K562 (cell line): ENCODE measurements around the gene DOCK7. TPM values are rescaled to one million over a fixed set of nuclear protein-coding genes. Genes with fewer than 3 reads are reported as not detected.

Source experiments
- BRF1 ChIP-seq: IDR thresholded peaks from 3 replicates; pipeline ENCODE4 v1.6.1; 2011; ENCODE audit warnings: borderline replicate concordance, mild to moderate bottlenecking; ENCODE audit not compliant: insufficient read length; ENCODE audit errors: extremely low read depth
- CBFA2T2 ChIP-seq: fragments of 450-650 bp; conservative IDR thresholded peaks from 2 replicates; pipeline ENCODE4 v1.6.1; 2017; ENCODE audit warnings: mild to moderate bottlenecking
- CLOCK ChIP-seq: fragments of 250-450 bp; sonication (Bioruptor Pico); IDR thresholded peaks from 2 replicates; pipeline ENCODE4 v1.4.0; 2020; ENCODE audit warnings: mild to moderate bottlenecking, moderate library complexity, borderline replicate concordance
- E2F3 ChIP-seq: fragments of 250-450 bp; sonication (Bioruptor Pico); IDR thresholded peaks from 2 replicates; pipeline ENCODE4 v1.4.0; 2020; ENCODE audit warnings: mild to moderate bottlenecking
- FOXA1 ChIP-seq: fragments of 450-650 bp; IDR thresholded peaks from 2 replicates; pipeline ENCODE4 v1.6.1; 2016; ENCODE audit warnings: mild to moderate bottlenecking, borderline replicate concordance
- IRF2 ChIP-seq: sonication (generic); formaldehyde crosslinking; IDR thresholded peaks from 2 replicates; pipeline ENCODE4 v1.8.1; 2022; ENCODE audit warnings: mild to moderate bottlenecking, missing genetic modification reagents
- MNT ChIP-seq, 2 experiments: fragments of 450-650 bp; conservative IDR thresholded peaks; 2 replicates each; pipeline ENCODE4 v1.6.1; 2017; ENCODE audit warnings: mild to moderate bottlenecking in 2 of 2, moderate library complexity in 2 of 2
- MTF1 ChIP-seq: fragments of 250-450 bp; sonication (Bioruptor Pico); IDR thresholded peaks from 2 replicates; pipeline ENCODE4 v1.9.0; 2021; ENCODE audit warnings: moderate library complexity, mild to moderate bottlenecking, inconsistent platforms, borderline replicate concordance
- STAG1 ChIP-seq: sonication (generic); formaldehyde crosslinking; IDR thresholded peaks from 2 replicates; pipeline ENCODE4 v1.5.0; 2020; ENCODE audit warnings: missing genetic modification reagents, borderline replicate concordance
- TAF15 ChIP-seq: fragments of 200-400 bp; formaldehyde crosslinking; IDR thresholded peaks from 2 replicates; pipeline ENCODE4 v1.6.1; 2017; ENCODE audit warnings: mild to moderate bottlenecking, low read depth, low read length, moderate library complexity
- ZBTB40 ChIP-seq, 2 experiments: fragments of 450-650 bp in 1 of 2; sonication (generic) in 1 of 2; formaldehyde crosslinking in 1 of 2; IDR thresholded peaks; 2 replicates each; pipeline versions ENCODE4 v1.7.1 to v1.9.0; 2016 to 2022; ENCODE audit warnings: inconsistent platforms in 1 of 2, mild to moderate bottlenecking in 1 of 2, missing genetic modification reagents in 1 of 2
- ZFPM2 ChIP-seq: fragments of 250-450 bp; sonication (Bioruptor Pico); IDR thresholded peaks from 2 replicates; pipeline ENCODE4 v1.5.1; 2022; ENCODE audit warnings: mild to moderate bottlenecking
- ZSCAN32 ChIP-seq: fragments of 450-650 bp; formaldehyde crosslinking; IDR thresholded peaks from 2 replicates; pipeline ENCODE4 v1.4.0; 2020; ENCODE audit warnings: mild to moderate bottlenecking, moderate library complexity
- polyA plus RNA-seq, 8 experiments: library from polyadenylated mRNA; depleted of rRNA in 4 of 8; stranded (reverse) in 5 of 8; unstranded in 3 of 8; fragments of >200 nt; fragmentation: Nextera tagmentation in 2 of 8; fragmentation: Illumina TruSeq in 1 of 8; extraction: Ambion mirVana in 2 of 8; extraction: Trizol in 1 of 8; gene quantifications; 2 replicates each; pipeline versions ENCODE4 v1.2.1 to v1.2.3, GENCODE V29; 2011 to 2014; ENCODE audit warnings: inconsistent platforms in 1 of 8, missing spikeins in 1 of 8
- total RNA-seq, 7 experiments: library from RNA; depleted of rRNA in 6 of 7; stranded (reverse); fragments of >200 nt in 6 of 7; fragmentation: Illumina TruSeq in 2 of 7; extraction: Trizol in 2 of 7; gene quantifications; 2 replicates each; pipeline versions ENCODE4 v1.2.1 to v1.2.3, GENCODE V29; 2011 to 2021; ENCODE audit warnings: low replicate concordance in 1 of 7

DOCK7 gene
- total and polyA plus RNA-seq, 9 of the 15 experiments (the other 6 are each of a cell fraction or from before 2014, with no cell fraction given), result 4.9 to 35.1 (median 12.6) TPM

- no peak for TF ChIP-seq ZBTB40 (IDR thresholded peaks at IDR 0.05)
- no peak for TF ChIP-seq ZBTB40 (CRISPR knock-in tag; IDR thresholded peaks at IDR 0.05)
- peak; percentile 91 for TF ChIP-seq E2F3 (CRISPR knock-in tag)
- TF ChIP-seq CLOCK, result no peak
- no peak for TF ChIP-seq STAG1 (CRISPR knock-in tag)
- TF ChIP-seq MTF1, result no peak
- TF ChIP-seq CBFA2T2, result no peak
- no peak for TF ChIP-seq ZFPM2 (CRISPR knock-in tag)
- TF ChIP-seq FOXA1, result no peak
- TF ChIP-seq IRF2 (CRISPR knock-in tag), result no peak
- TF ChIP-seq BRF1, result no peak
- TF ChIP-seq MNT (conservative IDR thresholded peaks at IDR 0.05), result peak; percentile 76 to 86
- no peak for TF ChIP-seq TAF15
- peak; percentile 6; the same call in 1 of the 2 replicates for TF ChIP-seq ZSCAN32 (CRISPR knock-in tag)
These were observed 251.5 kb downstream of the DOCK7 start, which contains the start of gene USP1 (continued) for GRCh38 chr1:62436466-62437272.
